Stimulated activated naive CD4-positive, alpha-beta T cell (primary cell): ENCODE results near the gene GLB1L3.
"Not testable (repeated sequence)": the region's sequence is repeated elsewhere in the genome, so short reads cannot be mapped to it uniquely, and the experiment has no call there.

Source experiments
- DNase-seq, 6 experiments: peaks; one replicate each; lab custom pipeline; 2025; lab: John Stamatoyannopoulos, UW

The GLB1L3 gene

DNA sequence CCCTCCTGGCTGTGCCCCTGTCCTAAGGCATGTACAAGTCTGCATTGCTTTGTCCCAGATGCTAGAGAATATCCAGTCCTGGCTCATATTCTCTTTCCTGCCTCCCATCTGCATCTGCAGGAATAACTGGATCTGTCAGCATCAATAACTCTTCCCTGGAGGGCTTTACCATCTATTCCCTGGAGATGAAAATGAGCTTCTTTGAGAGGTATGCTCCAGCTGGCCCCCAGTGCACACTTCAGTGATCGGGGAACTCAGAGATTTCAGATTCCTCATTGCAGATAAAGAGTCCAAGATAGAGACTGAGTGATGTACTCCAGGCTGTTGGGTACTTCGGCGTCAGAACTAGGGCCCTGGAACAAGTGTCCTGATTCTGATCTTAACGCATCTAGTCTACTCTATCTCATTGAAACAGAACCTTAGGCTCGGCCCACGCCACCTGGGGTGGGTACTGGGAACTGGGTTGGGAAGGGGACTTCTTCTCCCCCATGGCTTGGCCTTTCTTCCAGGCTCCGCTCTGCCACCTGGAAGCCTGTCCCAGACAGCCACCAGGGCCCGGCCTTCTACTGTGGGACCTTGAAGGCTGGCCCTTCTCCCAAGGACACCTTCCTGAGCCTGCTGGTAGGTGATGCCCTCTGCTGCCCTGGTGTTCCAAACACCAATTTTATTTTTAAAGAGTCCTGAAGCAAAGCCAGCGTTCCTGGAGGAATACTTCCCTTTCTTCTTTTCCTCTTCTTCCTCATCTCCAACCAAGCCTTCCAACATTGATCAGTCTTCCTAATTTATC lies 37.8 kb downstream of the GLB1L3 start:
- DNase-seq = no peak

- DNase-seq = no peak
Measured at GRCh38 chr11:134317103-134317502, 40.9 kb downstream of the GLB1L3 start.

GRCh38 chr11:134321373-134321772 lies 45.2 kb downstream of the GLB1L3 start:
- DNase-seq = not testable (repeated sequence)

DNA sequence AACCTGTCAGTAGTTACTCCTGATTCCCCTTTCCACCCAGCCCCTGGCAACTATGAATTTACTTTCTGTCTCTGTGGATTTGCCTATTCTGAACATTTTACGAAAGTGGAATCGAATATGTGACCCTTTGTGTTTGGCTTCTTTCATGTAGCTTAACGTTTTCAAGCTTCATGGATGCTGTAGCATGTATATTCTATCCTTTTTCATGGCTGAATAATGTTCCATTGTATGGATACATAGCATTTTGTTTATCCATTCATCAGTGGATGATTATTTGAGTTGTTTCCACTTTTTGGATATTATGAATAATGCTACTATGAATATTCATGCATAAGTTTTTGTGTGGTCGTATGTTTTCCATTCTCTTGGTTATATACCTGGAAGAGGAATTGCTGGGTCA lies 46.4 kb downstream of the GLB1L3 start:
- DNase-seq = no peak

DNA sequence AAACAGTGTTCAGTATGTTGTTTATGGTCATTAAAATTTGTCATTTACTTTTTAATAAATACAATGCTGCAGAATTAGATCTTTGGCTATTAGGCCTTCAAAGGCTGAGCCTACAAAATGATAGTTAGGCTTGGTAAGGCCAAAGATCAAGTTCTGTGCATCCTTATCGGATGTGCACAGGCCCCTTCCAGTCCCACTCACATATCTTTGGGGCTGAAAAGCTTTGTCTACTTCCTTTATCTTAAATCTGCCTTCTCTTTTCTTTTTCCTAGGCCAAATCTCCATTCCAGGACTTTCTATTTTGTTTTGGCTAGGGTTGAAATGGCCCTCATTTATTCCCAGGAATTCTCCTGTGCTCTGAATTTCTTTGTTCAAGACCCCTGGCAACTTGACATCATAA lies 52.3 kb downstream of the GLB1L3 start:
- DNase-seq = no peak

GRCh38 chr11:134330611-134331353 lies 54.6 kb downstream of the GLB1L3 start:
- peak in 1 of 6 experiments; percentile 39 for DNase-seq

DNA sequence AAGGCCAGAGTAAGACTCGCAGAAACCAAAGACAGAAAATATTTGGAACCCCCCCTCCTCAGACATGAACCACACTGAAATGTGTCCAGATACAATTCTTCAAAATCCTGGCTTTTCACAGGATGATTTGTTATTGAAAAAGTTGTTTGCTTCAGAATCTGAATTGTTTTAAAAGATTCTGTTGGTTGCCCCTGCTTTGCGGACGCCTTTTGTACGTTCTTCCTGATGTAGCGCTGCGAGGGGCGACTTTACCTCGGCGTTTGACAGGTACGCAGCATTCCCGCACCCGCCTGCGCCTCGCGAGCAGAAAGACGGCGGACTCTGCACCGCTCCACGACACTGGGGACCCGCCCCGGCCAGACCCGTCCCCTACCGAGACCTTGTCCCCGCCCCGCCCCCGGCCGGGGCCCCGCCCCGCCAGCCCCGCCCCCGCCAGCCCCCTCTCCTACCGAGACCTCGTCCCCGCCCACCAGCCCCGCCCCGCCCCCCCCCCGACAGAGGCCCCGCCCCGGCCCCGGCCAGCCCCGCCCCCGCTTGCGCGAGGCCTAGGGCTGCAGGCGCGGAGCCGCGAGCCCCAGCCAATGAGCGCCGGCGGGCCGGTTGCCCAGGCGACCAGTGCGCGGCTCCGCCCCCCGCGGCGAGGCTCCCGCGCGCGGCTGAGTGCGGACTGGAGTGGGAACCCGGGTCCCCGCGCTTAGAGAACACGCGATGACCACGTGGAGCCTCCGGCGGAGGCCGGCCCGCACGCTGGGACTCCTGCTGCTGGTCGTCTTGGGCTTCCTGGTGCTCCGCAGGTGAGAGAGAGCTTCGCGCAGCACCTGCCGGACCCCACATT lies 55.4 kb downstream of the GLB1L3 start, which contains the start of gene GLB1L2:
GLB1L2 (plus strand) TSS at position 635 of the 835 bp plus-strand sequence; CDS start at position 709, 74 bp downstream.
- DNase-seq = peak; percentile 73 to 89 (median 83)

DNA sequence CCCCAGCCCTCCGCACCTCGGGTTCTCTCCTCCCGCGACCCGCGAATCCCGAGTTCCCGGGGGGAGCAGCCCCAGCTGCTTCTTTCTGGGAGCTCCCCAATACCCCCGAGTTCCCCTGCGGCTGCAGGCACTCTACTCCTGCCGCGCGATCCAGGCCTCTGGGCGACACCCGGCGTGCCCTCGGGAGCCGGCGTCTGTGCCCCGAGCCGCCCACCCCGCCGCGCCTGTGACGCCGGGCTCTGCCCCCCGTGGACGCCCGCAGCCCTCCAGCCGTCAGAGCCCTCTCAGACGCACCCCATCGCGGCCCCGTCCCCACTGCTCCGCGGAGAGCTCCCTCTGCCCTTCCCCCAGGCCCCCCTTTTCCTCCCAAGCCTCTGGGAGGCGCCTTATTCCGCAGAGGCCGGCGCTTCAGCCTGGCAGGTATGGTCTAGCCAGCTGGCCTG lies 56.0 kb downstream of the GLB1L3 start:
- peak in 2 of 6 experiments; percentile 51 to 65 for DNase-seq

DNA sequence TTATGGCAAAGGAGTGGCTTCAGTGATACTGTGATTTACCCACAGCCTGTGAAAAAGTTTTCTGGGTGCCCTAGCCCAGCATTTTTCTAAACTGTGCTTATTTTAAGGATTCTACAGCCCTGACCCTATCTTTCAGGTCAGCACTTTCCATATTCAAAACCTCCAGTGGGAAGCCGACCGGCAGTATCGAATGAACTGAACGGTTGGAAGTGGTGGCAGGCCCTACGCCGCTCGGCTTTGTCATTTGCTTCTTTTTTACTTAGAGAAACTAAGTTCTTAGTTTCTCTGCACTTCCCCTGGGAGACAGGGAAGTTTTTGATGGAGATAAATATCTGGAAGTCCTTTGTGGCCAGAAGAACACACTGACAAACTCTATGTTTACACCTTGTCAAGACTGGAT lies 56.6 kb downstream of the GLB1L3 start:
- no peak for DNase-seq

- no peak for DNase-seq
Measured at GRCh38 chr11:134333312-134333711, 57.1 kb downstream of the GLB1L3 start.

GRCh38 chr11:134333946-134334345 lies 57.8 kb downstream of the GLB1L3 start:
- no peak for DNase-seq

DNA sequence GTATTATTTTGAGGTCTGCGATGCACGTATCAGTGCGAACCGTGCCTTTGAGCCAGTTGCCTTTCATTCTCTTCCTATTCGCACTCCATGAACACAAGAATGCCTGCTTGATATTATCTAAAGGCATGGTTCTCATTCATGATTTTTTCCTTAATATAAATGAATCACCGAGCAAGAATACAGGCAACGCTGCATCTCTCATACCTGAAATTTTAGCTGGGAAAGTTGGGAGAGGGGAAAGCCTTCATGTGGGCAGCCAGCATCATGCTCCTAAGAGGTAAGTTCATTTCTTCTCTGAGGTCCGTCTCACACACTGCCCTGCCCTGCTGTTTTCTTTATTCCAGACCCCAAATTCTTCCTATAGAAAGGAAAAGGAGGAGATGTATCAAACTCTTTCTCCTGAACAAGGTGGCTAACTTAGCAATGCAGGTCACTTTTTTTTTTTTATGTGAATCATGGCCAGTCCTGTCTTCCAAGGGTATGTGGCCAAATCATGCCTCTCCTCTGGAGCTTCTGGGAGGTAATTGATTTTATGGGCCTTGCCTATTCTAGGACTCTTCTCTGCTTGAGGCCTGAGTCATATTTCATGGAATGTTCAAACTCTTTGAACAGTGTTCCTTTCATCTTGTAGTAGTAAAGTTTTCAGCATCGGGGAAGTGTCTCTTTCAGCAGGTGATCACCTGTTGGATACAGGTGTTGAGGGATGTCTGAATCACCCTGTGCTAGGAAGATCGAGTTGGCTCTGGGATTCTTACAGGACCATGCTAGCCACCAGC lies 58.8 kb downstream of the GLB1L3 start:
- DNase-seq = no peak

GRCh38 chr11:134337051-134337450 lies 60.9 kb downstream of the GLB1L3 start:
- no peak for DNase-seq

DNA sequence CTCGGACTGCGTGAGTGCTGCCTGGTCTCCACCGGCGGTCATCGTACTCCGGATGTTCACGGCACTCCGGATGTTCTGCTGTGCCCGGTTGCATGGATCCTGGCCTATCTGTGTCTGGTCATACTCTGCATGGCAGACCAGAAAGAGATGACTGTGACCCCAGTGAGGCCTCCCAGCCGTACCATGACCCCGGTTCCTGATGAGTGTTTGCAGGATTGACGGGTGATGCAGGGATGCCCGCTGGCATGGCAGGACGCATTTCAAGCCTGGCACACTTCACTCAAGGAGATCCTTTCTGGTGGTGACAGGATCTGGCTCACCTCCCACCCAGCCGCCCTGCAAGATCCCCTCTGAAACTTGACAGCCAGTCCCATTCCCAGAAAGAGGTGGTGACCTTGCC lies 61.9 kb downstream of the GLB1L3 start:
- no peak for DNase-seq

- DNase-seq = no peak
Measured at GRCh38 chr11:134338654-134339053, 62.5 kb downstream of the GLB1L3 start.

DNA sequence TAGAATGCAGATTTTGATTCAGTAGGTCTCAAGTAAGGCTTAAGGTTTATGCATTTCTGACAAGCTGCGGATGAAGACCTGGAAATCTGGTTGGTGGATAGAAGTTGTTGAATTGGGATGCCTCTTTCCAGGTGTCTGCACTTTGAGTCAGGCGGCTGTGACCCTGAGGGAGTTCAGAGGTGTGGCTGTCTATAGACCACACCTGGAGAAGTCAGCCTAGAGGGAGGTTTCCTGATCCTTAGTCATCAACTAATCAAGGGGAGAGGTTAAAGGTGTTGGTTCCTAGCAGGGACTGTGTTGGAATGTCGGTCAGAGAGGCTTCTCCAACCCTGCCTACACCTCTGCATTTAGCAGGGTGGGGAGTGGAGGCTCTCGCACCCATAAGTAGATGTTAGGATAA lies 63.6 kb downstream of the GLB1L3 start:
- DNase-seq = no peak

GRCh38 chr11:134340354-134340964 lies 64.3 kb downstream of the GLB1L3 start:
- no peak for DNase-seq

DNA sequence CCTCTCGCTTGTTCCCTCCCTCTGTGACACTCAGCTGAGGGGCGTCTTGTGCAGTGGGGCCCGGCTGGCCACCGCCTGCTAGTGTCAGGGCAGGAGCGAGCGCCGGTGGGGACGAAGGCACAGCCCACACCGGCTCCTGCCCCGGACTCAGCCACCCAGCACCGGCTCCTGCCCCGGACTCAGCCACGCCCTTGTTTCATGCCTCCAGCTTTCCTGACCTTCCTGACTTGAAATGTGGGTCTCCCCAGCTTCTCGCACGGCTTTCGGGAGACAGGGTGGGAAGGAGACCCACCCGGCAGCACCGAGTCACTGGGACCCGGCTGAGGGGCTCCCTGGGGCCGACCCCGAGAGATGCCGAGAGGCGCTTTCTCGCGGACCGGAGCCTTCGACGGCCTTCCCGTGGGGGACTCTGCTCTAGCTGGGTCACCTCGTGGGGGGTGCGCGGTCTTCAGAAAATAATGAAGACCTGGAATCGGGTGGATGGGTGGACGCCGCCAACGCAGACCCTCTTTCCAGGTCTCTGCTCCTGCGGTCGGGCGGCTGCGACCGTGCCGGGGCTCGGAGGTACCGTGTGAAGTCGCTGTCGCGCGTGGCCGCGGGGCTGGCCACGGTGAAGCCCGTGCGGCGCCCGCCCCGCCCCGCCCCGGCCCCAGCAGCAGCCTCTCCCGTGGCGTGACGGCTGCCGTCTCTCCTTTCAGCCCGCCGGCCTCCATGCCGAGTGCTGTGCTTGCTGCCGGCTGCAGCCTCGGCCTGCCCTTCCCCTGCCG lies 65.8 kb downstream of the GLB1L3 start:
- no peak for DNase-seq

GRCh38 chr11:134342572-134343340 lies 66.6 kb downstream of the GLB1L3 start:
- no peak for DNase-seq
